Right ventricle myocardium superior (tissue), 1 donor: ENCODE results near the gene LCN15. TPM values are rescaled to one million over a fixed set of nuclear protein-coding genes. Genes with fewer than 3 reads are reported as not detected.

Experiments
- ATAC-seq: fragments of 200-7000 bp; cut with Tn5 transposase; one replicate; pipeline ENCODE4 v1.9.1; 2020; ENCODE audit warnings: mild to moderate bottlenecking; ENCODE audit not compliant: poor library complexity
- DNase-seq: peaks from one replicate; pipeline ENCODE4 v3.0.0-alpha.2; 2020
- intact Hi-C: fragments of 100-400 bp; cut with DNase I; formaldehyde crosslinking; loops from one replicate; pipeline ENCODE4 v1.11.2; 2022
- total RNA-seq: library from RNA; stranded (reverse); fragmentation: NEBNext Ultra II Directional; extraction: Animal tissue kit (Norgen Biotek cat#: 25700); gene quantifications from one replicate; pipeline ENCODE4 v1.2.1, GENCODE V29; 2021
- donor health status: DM: no; HTN: yes; CAD: no; lungs with severe emphysema.

Gene LCN15
- total RNA-seq, 1 donor from 2014 or later = not detected

- no peak for DNase-seq
- intact Hi-C loops = no loop called here
- no peak for ATAC-seq
Observed at GRCh38 chr9:136747161-136748060, 16.9 kb downstream of the LCN15 start.

GRCh38 chr9:136746621-136747020, 17.7 kb downstream of the LCN15 start:
- DNase-seq (no peak), ATAC-seq (no peak)
- intact Hi-C loops = no loop called here

DNA sequence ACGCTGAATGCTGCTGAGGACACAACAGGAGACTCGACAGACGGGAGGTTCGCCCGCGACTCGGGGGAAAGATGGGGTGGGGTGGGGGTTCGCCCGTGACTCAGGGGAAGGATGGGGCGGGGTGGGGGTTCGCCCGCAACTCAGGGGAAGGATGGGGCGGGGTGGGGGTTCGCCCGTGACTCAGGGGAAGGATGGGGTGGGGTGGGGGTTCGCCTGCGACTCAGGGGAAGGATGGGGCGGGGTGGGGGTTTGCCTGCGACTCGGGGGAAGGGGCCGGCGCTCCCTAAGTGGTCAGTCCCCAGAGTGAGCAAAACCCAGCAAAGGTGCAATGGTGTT, 18.2 kb downstream of the LCN15 start:
- DNase-seq (no peak), ATAC-seq (no peak)
- intact Hi-C loops = no loop called here

DNA sequence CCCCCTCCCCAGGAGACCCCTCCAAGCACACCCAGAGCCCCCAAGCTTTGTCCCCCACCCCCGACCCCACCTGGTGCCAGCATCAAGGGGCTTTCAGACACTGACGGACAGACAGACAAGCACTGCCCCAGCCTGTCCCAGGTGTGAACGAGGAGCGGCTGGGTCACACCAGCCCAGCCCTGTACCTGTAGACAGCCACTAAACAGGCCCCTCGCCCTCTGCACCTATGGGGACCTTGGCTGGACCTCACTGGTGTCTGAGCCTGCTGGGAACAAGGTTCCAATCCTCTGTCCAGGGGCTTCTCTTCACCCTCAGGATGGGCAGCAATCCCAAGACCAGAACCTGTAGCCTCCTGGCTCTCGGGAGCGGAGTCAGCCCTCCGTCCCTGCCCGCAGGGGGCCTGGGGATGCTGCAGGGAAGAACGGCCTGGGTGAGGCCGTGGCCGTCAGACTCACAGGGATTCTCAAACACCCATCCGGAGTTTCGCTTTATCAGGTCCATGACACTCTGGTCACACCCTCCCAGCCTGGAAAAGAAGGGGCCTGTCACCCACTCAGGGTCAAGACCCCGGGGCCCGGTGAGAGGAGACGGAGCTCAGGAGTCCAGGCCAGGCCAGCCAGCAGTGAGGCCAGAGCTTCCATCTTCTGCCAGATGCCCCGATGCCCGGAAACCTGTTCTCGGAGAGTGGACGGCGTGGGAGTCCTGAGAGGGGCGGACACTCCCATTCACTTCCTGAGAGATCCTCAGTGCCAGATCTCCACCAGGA, 18.7 kb downstream of the LCN15 start:
- intact Hi-C loops = no loop called here
- no peak for ATAC-seq
- DNase-seq = no peak

DNA sequence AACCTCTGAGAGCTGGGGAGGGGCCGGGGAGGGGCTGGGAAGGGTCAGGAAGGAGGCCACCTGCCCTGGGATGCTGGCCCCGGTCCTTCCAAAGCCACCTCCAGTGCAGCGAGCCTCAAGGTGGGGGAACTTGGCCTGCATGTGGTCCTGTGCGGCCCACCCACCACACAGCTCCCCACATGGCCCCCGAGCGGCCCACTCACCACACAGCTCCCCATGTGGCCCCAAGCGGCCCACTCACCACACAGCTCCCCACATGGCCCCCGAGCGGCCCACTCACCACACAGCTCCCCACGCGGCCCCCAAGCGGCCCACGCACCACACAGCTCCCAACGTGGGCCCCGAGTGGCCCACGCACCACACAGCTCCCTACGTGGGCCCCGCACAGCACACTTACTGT, 19.5 kb downstream of the LCN15 start:
- no peak for ATAC-seq
- intact Hi-C loops = no loop called here
- DNase-seq = no peak

- no peak for ATAC-seq
- no peak for DNase-seq
- intact Hi-C loops = no loop called here
Observed at GRCh38 chr9:136743639-136744211, 20.6 kb downstream of the LCN15 start.

DNA sequence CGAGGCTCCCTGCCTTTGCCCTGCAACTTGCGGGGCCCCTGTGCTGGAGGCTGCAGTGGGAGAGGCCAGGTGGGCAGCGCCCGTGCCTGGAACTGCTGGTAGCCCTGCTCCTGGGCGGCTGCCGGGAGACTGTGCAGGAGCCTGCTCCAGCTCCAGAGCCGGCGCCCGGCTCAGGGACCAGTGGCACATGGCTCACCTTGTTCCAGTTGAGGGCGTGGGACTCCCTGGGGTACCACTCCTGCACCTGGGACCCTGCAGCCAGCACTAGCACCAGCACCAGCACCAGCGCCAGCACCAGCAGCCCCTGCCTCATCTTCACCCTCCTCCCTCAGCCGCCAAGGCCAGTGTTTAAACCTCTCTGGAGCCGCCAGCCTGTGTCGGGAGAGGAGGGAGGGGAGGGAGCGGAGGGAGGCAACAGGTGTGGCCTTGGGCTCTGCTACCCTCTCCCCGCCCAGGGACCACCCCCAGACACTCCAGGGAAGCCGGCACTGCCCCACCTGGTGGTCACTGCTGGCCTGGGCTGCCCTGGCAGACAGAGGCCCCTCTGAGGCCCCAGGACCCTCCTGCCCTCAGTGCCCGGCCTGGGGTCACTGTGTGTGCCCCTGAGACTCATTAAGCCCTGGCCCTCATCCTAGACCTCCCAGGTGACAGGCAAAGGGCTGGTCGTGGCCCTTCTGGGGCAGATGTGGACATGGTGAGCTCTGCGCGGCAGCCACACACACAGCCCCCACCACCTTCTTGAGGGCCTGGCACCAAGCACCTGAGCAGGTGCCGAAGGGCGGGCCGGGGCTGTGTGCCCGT, 21.5 kb downstream of the LCN15 start, which contains the start of gene LCN10:
Gene LCN10, minus strand, starts transcription at position 350 of the 801 bp plus-strand sequence. Its CDS starts 37 bp downstream, at position 313.
- ATAC-seq (no peak), DNase-seq (no peak)
- intact Hi-C loops = no loop called here

DNA sequence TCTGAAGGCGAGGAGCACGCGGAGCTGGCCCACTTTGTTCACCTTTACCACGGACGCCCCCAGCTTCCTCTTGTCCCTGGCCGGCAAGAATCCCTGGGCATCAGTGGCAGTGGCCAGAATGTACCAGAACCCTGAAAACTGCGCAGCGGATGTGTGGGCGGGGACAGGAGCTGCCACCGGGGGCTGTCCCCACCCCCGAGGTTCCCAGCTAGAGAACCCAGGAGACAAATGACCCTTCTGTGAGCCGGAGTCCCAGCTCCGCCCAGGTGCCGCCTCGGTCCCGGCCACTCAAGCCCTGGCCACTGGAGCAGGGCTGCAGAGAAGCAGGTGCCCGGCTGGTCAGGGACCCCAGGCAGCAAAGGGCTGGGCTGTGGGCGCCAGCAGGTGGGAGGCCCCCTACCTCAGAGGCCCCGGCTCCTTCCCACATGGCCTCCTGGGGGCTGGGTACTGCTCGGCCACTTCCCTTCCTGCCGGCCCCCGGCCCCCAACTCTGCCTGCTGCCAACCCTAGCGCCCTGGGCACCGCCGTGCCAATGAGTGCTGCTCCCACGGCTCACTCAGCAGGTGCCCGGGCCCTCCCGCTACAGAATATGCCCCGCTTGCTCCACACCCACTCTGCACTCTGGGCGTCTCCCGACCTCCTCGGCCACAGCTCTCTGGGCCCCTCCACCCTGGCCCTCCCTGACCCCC, 22.3 kb downstream of the LCN15 start:
- ATAC-seq (no peak), DNase-seq (no peak)
- intact Hi-C loops = no loop called here

DNA sequence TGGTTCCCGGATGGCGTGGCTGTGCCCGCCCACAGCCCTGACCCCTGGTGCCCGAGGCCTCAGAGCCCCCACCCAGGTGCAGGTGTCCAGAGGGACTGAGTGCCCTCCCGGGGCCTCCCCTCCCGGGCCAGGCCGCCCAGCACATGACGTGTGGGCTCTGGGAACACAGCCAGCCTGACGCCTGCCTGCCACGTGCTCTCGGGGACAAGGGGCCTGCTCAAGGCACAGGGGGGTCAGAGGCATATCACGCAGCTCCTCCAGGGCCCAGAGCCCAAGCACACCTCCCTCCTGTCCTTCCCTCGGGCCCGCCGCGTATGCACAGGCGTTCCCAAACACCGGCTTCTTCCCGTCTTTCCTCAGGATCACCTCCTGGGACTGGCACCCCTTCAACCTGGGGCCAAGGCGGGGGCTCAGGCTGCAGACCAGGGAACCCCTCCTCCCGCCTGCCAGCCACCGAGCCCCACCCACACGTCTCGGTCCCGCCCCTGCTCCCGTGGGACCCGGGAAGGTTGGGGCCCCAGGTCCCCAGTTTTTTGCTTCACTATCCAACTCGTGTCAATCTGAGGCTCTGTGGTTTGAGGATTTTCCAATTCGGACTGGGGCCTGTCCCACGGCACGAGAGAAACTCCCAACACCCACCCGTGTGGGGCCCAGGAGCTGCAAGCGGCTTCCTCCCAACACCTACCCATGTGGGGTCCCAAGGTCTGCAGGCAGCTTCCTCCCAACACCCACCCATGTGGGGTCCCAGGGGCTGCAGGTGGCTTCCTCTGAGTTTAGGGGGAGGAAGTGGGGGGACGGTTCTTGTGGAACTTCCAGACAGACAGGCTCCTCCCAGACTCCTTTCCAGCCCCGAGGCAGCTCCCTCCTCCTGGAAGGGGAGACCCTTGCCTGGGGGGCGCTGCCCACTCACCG, 23.1 kb downstream of the LCN15 start:
- DNase-seq = peak; percentile 69
- intact Hi-C loops = no loop called here
- ATAC-seq = peak; percentile 70

DNA sequence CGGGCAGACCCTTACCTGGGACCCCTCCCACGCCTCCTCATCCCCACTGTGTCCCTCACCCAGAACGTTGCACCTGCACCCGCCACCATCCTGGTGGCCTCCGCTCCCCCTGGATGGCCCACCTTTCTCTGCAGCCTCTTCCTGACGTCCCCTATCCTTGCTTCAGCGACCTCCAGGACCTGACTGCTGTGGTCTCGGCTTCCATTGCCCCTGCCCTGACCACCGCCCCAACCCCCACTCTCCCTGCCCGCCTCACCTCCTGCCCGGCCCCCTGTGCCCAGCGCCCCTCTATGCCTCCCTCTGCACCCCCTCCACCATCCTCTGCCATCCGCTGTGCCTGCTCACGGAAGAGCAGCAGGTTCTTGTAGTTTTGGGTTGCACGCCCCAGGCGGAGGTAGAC, 23.8 kb downstream of the LCN15 start:
- DNase-seq = no peak
- intact Hi-C loops = no loop called here
- ATAC-seq = no peak

DNA sequence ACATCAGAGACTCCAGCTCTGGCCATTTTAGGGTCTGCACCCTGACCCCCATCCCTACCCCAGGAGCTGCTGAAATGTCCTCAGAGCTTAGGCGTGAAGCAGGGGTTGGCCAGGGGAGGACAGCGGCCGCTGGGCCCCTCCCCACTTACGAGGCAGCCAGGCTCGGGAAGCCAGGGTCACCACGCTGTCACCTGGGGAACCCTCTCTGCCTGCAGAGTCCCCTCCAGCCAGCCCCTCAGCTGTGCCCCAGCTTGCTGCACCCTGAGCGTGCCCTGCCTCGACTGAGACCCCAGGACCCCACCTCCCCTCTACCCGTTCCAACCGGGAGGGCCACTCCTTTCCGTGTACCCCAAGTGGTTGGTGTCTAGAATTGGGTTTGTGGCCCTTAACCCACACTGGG, 24.2 kb downstream of the LCN15 start:
- intact Hi-C loops = no loop called here
- no peak for ATAC-seq
- DNase-seq = no peak

- DNase-seq = no peak
- intact Hi-C loops = no loop called here
Observed at GRCh38 chr9:136739509-136739908, 24.8 kb downstream of the LCN15 start.

DNA sequence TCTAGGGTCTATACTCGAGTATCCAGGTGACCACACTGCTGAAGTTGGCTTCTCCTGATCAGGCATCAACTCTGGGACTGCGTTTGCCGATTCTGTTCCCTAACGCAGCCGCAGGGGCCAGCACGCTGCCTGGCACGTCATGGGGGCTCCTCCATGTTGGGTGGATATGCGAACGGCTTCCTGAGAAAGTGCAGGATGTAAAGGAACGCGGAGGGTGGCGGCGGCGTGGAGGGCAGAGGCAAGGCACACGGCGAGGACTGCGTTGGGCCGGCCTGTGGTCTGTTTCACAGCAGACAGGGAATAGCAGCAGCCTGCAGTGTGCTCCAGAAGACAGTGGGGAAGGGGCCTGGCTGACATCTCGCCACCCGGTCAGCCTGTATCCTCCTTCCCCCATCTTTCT, 25.4 kb downstream of the LCN15 start:
- ATAC-seq = no peak
- intact Hi-C loops = no loop called here
- no peak for DNase-seq

More at GRCh38 chr9:136739509-136739908, 24.8 kb downstream of the LCN15 start:
- no peak for ATAC-seq

- ATAC-seq (no peak), DNase-seq (no peak)
- intact Hi-C loops = no loop called here
Observed at GRCh38 chr9:136735812-136736480, 28.4 kb downstream of the LCN15 start.

GRCh38 chr9:136734837-136735496, 29.4 kb downstream of the LCN15 start:
- ATAC-seq (no peak), DNase-seq (no peak)
- intact Hi-C loops = no loop called here

DNA sequence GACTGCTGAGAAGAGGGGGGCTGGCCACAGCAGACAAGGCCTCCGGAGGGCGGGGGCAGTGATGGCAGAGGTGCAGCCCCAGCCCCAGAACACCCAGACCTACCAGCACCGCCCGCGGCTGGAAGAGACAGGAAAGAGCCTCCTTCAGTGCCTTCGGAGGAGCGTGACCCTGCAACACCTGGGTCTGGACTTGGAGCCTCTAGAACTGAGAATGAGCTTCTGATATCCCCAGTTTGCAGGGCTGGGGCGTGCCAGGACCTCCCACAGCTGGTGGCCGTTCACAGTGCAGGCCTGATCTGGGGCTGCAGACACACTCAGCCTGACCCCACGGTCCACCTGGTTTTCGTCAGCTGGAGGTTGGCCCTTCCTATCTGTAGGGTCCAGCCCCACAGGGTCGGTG, 30.7 kb downstream of the LCN15 start:
- ATAC-seq (no peak), DNase-seq (no peak)
- intact Hi-C loops = no loop called here
